ENCODE data around the gene PINLYP. TPM values are rescaled to one million over a fixed set of nuclear protein-coding genes. Genes with fewer than 3 reads are reported as not detected.
A peak's percentile ranks its signal among the peaks of the same experiment; 100 is the strongest.
"Not testable (repeated sequence)": the region's sequence is repeated elsewhere in the genome, so short reads cannot be mapped to it uniquely, and the experiment has no call there.

The PINLYP gene
- total RNA-seq, 2 donors from 2014 or later, result 9.1 to 12.8 TPM

- intact Hi-C loops (cut with DNase I), result no loop called here
- no peak for DNase-seq (ENCODE audit: low spot score)
Observed at GRCh38 chr19:43545981-43546380, 29.6 kb upstream of the PINLYP start.

GRCh38 chr19:43546581-43546980 lies 29.0 kb upstream of the PINLYP start:
- intact Hi-C loops (cut with DNase I), result no loop called here
- no peak for DNase-seq (ENCODE audit: low spot score)

- intact Hi-C loops (cut with DNase I); DNase-seq (ENCODE audit: low spot score): not testable (repeated sequence)
Observed at GRCh38 chr19:43547926-43548325, 27.7 kb upstream of the PINLYP start.

- intact Hi-C loops (cut with DNase I), result no loop called here
- DNase-seq (ENCODE audit: low spot score), result no peak
Observed at GRCh38 chr19:43548706-43549105, 26.9 kb upstream of the PINLYP start.

- intact Hi-C loops (cut with DNase I), result loop anchor here in 1 of 2 donors (10.0 kb wide), 1 partner anchor 103 kb away; no protein-coding TSS in a partner anchor
- DNase-seq (ENCODE audit: low spot score), result no peak
Observed at GRCh38 chr19:43551399-43552197, 24.0 kb upstream of the PINLYP start.

- no peak for DNase-seq (ENCODE audit: low spot score)
- intact Hi-C loops (cut with DNase I), result loop anchor here in 1 of 2 donors (10.0 kb wide), 1 partner anchor 103 kb away; no protein-coding TSS in a partner anchor
Observed at GRCh38 chr19:43552198-43552450, 23.5 kb upstream of the PINLYP start.

DNA sequence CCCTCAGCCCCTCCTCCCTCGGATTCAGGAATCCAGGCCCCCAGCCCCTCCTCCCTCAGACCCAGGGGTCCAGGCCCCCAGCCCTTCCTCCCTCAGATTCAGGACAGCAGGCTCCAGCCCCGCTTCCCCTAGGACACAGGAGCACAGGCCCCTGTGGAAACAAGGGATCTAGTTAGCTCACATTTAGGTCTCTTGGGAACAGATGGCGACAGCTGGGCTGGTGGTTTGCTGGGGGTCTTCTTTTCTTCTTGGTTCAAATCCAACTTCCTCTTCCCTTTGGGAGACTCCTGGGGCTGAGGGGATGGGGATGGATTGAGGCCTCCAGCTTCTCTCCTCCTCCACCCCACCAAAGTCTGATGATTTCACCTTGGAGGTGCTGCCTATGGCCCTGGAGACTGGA lies 23.0 kb upstream of the PINLYP start:
- intact Hi-C loops (cut with DNase I), result loop anchor here in 1 of 2 donors (10.0 kb wide), 1 partner anchor 102 kb away; no protein-coding TSS in a partner anchor
- no peak for DNase-seq (ENCODE audit: low spot score)

DNA sequence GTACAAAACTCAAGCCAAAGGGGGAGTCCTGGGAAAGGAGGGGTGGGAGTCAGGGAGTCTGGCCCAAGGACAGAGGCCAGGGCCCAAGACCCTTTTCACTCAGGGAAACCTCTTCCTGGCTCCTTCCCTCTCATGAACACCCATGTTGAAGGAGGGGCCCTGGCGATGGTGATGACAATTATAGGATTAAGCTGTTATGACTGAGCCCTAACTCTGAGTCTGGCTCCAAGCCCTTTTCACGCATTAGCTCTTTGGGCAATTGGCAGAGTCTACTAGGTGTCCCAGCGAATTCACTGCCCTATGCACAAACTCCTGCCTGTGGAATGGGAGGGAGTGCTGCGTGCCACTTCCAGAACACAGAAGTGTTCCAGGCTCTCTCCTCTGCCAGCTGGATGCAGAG lies 21.9 kb upstream of the PINLYP start:
- intact Hi-C loops (cut with DNase I), result loop anchor here in 1 of 2 donors (10.0 kb wide), 1 partner anchor 101 kb away; no protein-coding TSS in a partner anchor
- DNase-seq (ENCODE audit: low spot score), result no peak

DNA sequence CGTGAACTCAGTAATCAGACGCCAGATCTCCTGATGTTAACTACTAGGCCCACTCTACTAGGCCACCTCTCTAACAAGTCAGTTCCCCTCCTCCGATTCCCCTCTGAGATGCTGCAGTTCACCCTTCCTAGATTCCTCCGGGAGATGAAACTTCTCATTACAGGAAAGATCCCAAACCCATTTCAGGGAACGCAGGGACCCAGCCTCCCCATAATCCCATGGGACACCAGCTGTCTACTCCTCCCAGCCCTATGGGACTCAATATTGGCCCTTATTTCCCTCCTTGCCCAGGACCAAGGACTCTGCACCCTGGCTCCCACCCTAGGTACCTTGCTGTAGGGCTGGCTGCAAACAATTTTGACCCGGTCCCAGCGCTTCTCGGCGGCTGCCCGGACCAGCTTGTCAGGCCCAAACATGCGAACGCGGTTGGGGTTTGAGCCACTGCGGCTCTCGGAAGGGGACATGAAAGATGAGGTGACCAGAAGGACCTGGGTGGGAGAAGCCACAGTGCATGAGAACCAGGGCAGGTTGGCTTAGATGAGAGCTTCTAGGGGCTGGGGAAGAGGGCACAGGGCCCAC lies 21.2 kb upstream of the PINLYP start:
- intact Hi-C loops (cut with DNase I), result loop anchor here in 1 of 2 donors (10.0 kb wide), 1 partner anchor 100 kb away; no protein-coding TSS in a partner anchor
- DNase-seq (ENCODE audit: low spot score), result no peak

- intact Hi-C loops (cut with DNase I), result loop anchor here in 1 of 2 donors (10.0 kb wide), 1 partner anchor 100 kb away; no protein-coding TSS in a partner anchor
- DNase-seq (ENCODE audit: low spot score), result no peak
Observed at GRCh38 chr19:43555185-43555770, 20.3 kb upstream of the PINLYP start.

- DNase-seq (ENCODE audit: low spot score), result no peak
- intact Hi-C loops (cut with DNase I), result no loop called here
Observed at GRCh38 chr19:43560687-43561086, 14.9 kb upstream of the PINLYP start.

DNA sequence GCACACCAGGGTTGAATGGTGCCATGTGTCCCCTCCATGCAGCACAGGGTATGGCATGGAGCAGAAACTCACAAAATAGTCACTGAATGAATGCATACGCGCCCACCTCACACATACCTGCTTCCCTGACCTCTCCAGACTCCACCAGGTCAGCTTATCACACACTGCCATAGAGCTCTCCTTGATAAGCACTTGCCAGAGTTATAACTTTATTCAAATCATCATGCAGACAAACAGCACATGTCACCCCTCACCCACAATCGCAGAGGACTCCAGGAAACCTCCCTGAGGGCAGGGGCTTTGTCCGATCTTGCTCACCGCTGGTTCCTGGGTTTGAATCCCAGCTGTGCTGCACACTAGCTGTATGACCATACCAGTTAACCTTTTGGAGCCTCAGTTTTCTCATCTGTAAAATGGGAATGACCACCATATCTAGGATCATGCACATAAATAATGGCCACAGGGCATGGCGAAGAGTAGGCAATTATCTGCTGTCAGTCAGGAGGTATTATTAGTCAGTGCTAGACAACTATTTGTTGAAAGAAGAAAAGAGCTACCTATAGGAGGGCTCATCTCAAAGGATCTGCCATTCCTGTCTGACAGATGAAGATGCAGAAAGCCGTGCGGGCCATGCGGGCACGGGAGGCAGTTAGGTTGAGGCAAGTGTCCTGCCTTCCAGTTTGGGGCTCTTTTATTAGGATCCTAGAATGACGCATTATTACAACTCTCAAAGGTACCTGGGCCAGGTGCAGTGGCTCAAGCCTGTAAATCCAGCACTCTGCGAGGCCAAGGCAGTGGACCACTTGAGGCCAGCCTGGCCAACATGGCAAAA lies 14.2 kb upstream of the PINLYP start:
- intact Hi-C loops (cut with DNase I), result no loop called here

GRCh38 chr19:43562226-43562697 lies 13.3 kb upstream of the PINLYP start:
- intact Hi-C loops (cut with DNase I), result no loop called here
- peak; percentile 51 for DNase-seq (ENCODE audit: low spot score)

More for the DNA sequence above, 14.2 kb upstream of the PINLYP start:
- DNase-seq (ENCODE audit: low spot score), result no peak

DNA sequence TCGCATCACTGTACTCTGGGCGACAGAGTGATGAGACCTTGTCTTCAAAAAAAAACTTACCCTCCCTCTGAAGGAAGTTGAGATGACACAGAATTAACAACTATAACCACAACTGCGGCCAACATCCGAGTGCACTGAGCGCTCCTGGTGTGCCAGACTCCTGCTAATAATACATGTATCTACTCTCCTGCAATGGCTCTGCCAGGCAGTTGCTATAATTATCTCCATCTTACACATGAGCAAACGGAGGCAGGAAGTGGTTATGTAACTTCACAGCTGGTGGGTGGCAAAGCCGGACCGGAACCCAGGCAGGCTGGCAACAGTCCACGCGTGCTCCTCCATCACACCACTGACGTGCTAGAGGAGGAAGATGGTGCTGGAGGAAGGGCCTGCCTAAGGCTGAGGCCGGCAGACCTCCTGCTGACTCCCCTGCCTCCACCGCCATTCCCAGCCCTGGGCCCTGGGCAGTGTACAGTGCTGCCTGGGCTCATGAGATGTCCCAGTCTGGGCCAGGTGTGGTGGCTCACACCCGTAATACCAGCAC lies 12.8 kb upstream of the PINLYP start:
- DNase-seq (ENCODE audit: low spot score), result peak; percentile 94
- intact Hi-C loops (cut with DNase I), result no loop called here

DNA sequence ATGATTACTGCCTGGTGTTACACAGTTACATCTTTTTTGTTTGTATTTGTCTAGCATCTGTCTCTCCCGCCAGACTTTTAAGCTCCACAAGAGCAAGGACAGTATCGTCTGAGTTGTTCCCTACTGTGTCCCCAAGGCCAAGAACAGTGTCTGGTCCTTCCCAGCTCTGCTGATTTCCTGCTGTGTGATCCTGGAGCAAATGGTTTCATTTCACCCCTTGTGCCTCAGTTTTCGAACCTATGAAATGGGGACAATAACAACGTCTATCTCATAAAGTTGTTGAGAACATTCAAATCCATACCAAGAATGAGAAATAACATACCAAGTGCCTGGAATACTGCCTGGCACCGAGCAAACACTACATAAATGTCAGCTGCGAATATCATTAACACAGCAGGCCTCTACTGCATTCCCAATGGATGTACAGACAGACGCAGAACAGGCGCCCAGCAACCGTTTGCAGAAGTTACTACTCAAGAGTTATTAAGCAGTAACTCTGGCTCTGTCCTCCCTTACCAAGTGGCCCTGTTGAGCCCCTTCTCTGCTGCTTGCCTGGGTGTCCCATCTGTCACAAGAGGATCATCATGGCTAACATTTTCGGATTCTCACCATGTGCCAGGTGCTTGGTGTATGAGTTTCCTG lies 11.7 kb upstream of the PINLYP start:
- no peak for DNase-seq (ENCODE audit: low spot score)
- intact Hi-C loops (cut with DNase I), result no loop called here

- intact Hi-C loops (cut with DNase I), result no loop called here
- no peak for DNase-seq (ENCODE audit: low spot score)
Observed at GRCh38 chr19:43564800-43565199, 10.8 kb upstream of the PINLYP start.

DNA sequence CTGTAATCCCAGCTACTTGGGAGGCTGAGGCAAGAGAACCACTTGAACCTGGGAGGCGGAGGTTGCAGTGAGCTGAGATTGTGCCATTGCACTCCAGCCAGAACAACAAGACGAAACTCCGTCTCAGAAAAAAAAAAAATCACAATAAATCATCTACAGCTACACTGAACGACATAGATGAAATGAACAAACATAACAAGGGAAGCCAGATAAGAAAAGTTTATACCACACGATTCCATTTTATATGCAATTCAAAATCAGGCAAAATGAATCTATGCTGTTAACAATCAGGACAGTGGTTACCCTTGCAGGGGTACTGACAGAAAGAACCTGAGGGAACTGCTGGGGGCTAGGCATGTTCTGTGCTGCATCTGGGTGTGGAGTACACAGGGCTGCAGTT lies 5.9 kb upstream of the PINLYP start:
- intact Hi-C loops (cut with DNase I), result no loop called here

GRCh38 chr19:43570174-43570791 lies 5.3 kb upstream of the PINLYP start:
- intact Hi-C loops (cut with DNase I), result no loop called here
- DNase-seq (ENCODE audit: low spot score), result no peak

More for the DNA sequence above, 5.9 kb upstream of the PINLYP start:
- no peak for DNase-seq (ENCODE audit: low spot score)
